Lower lobe of right lung (tissue), 2 donors: ENCODE data around the gene BTBD16. TPM values are rescaled to one million over a fixed set of nuclear protein-coding genes. Genes with fewer than 3 reads are reported as not detected.

Experiments used
- ATAC-seq, 2 donors: fragments of 200-7000 bp; cut with Tn5 transposase; one replicate each; pipeline ENCODE4 v1.9.1; 2020 to 2022; ENCODE audit warnings: mild to moderate bottlenecking in 2 of 2, moderate library complexity in 2 of 2
- DNase-seq: peaks from one replicate; pipeline ENCODE4 v3.0.0-alpha.2; 2020
- H3K27ac ChIP-seq: fragments of 200-600 bp; one replicate; pipeline ENCODE4 v1.8.0; 2022
- H3K27me3 ChIP-seq: fragments of 200-600 bp; one replicate; pipeline ENCODE4 v1.8.0; 2022; ENCODE audit warnings: low read depth
- H3K36me3 ChIP-seq: fragments of 200-600 bp; one replicate; pipeline ENCODE4 v1.8.0; 2022; ENCODE audit warnings: mild to moderate bottlenecking
- H3K4me1 ChIP-seq: fragments of 200-600 bp; one replicate; pipeline ENCODE4 v1.8.0; 2022
- H3K4me3 ChIP-seq: fragments of 200-600 bp; one replicate; pipeline ENCODE4 v1.8.0; 2022; ENCODE audit warnings: mild to moderate bottlenecking
- H3K9me3 ChIP-seq: fragments of 200-600 bp; one replicate; pipeline ENCODE4 v1.8.0; 2022
- intact Hi-C: fragments of 100-400 bp; cut with DNase I; formaldehyde crosslinking; loops from one replicate; pipeline ENCODE4 v1.11.0; 2022
- total RNA-seq: library from RNA; stranded (reverse); fragmentation: NEBNext Ultra II Directional; extraction: Animal tissue kit (Norgen Biotek cat#: 25700); gene quantifications from one replicate; pipeline ENCODE4 v1.2.1, GENCODE V29; 2021
- TF ChIP-seq, protein P1 (sequence below): fragments of 200-600 bp; IDR thresholded peaks from one replicate; pipeline ENCODE4 v1.8.0; 2022; ENCODE audit warnings: antibody characterized with exemption, mild to moderate bottlenecking
- donor health status: DM: no; HTN: yes; CAD: no; lungs with severe emphysema.

BTBD16 gene
- total RNA-seq, 1 donor from 2014 or later, result 0.62 TPM

GRCh38 chr10:122297583-122297982, 26.5 kb downstream of the BTBD16 start:
- Histone ChIP-seq H3K4me3 (no peak overlapping the region), H3K4me1 (peaks cover 5% of the 10 kb centered on the region), H3K27me3 (no peaks in the 10 kb centered on the region), H3K36me3 (no peaks in the 10 kb centered on the region), H3K27ac (no peak overlapping the region), H3K9me3 (no peaks in the 10 kb centered on the region)
- ATAC-seq (no peak), DNase-seq (no peak)
- TF ChIP-seq, protein P1, sequence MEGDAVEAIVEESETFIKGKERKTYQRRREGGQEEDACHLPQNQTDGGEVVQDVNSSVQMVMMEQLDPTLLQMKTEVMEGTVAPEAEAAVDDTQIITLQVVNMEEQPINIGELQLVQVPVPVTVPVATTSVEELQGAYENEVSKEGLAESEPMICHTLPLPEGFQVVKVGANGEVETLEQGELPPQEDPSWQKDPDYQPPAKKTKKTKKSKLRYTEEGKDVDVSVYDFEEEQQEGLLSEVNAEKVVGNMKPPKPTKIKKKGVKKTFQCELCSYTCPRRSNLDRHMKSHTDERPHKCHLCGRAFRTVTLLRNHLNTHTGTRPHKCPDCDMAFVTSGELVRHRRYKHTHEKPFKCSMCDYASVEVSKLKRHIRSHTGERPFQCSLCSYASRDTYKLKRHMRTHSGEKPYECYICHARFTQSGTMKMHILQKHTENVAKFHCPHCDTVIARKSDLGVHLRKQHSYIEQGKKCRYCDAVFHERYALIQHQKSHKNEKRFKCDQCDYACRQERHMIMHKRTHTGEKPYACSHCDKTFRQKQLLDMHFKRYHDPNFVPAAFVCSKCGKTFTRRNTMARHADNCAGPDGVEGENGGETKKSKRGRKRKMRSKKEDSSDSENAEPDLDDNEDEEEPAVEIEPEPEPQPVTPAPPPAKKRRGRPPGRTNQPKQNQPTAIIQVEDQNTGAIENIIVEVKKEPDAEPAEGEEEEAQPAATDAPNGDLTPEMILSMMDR, result no peak
- intact Hi-C loops, result no loop called here

DNA sequence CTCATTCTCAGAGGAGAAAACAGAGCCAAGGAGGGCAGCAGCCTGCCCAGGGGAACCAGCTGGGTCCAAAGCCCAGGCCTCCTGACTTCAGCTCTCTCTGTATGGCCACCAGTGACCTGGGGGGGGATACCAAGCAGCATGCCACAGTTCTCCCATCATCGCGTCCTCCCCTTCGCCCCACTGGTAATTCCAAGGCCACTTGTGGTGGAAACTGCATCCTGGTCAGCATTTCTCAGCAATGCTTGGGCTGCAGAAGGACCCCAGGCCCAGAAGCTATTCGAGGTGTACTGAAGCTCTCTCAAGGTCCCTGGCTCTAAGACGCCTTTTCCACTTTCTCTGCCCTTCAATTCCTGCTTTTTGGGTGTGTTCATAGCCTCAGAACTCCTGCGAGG, 27.1 kb downstream of the BTBD16 start:
- no peaks in the 10 kb centered on the region for H3K27me3 ChIP-seq
- TF ChIP-seq, protein P1, result no peak
- no peaks in the 10 kb centered on the region for H3K9me3 ChIP-seq
- no peaks in the 10 kb centered on the region for H3K36me3 ChIP-seq
- intact Hi-C loops, result no loop called here
- no peak overlapping the region for H3K4me3 ChIP-seq
- no peak for DNase-seq
- ATAC-seq, result no peak
- H3K27ac ChIP-seq, result no peak overlapping the region
- H3K4me1 ChIP-seq, result peaks cover 5% of the 10 kb centered on the region

- H3K27me3 ChIP-seq, result no peaks in the 10 kb centered on the region
- TF ChIP-seq, protein P1, result peak; percentile 90
- peaks cover 5% of the 10 kb centered on the region for H3K4me1 ChIP-seq
- no peak for DNase-seq
- no peak overlapping the region for H3K4me3 ChIP-seq
- no peaks in the 10 kb centered on the region for H3K9me3 ChIP-seq
- intact Hi-C loops, result no loop called here
- peak; percentile 87 to 91 for ATAC-seq
- H3K27ac ChIP-seq, result no peak overlapping the region
- no peaks in the 10 kb centered on the region for H3K36me3 ChIP-seq
Observed at GRCh38 chr10:122298598-122299301, 27.7 kb downstream of the BTBD16 start.

GRCh38 chr10:122299423-122300075, 28.5 kb downstream of the BTBD16 start:
- Histone ChIP-seq H3K4me3 (no peak overlapping the region), H3K36me3 (no peaks in the 10 kb centered on the region), H3K4me1 (peaks cover 5% of the 10 kb centered on the region), H3K27me3 (no peaks in the 10 kb centered on the region), H3K27ac (no peak overlapping the region), H3K9me3 (no peaks in the 10 kb centered on the region)
- intact Hi-C loops, result no loop called here
- DNase-seq (no peak), ATAC-seq (no peak)
- TF ChIP-seq, protein P1, result no peak

DNA sequence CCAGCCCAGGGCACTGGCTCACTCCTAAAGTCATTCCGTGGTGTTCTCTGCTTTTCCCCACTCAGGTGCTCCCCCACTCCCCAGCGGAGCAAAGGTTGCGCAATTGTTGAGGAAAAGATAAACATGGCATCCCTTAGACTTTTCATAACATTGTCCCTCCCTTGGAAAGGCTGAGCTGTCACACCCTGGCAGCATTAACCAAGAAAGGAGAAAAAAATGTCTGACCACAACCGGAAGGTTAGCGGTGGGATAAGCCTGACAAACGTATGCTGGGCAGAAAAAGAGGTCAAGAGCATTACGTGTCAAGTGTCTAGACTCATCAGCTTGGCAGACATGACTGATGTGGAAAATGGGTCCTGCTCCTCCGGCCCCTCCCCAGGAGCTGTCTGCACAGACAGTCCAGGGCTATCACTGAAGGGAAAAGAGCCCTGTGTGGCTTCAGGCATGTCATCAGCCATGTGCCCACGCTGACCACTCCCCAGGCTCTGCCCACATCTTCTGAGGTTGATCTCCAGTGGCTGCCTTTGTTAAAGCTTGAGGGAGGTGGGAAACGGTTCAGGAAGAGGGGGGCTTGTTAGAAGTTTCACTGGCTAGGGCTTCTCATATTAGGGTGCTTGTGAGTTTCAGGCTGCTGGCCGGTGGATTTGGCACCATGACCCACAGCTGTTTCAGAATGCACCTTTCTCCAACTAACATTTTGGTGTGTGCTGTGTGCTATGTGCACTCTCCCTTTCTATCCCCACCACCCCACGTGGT, 30.1 kb downstream of the BTBD16 start:
- no peaks in the 10 kb centered on the region for H3K9me3 ChIP-seq
- no peak for DNase-seq
- no peaks in the 10 kb centered on the region for H3K27me3 ChIP-seq
- peak in 1 of 2 donors; percentile 4 for ATAC-seq
- H3K27ac ChIP-seq, result no peak overlapping the region
- no peaks in the 10 kb centered on the region for H3K36me3 ChIP-seq
- TF ChIP-seq, protein P1, result no peak
- intact Hi-C loops, result no loop called here
- H3K4me1 ChIP-seq, result peaks cover 5% of the 10 kb centered on the region
- no peak overlapping the region for H3K4me3 ChIP-seq
